HG02943 (cell line): ENCODE results near the gene RHOT2.

Source experiments
- ATAC-seq: cut with Tn5 transposase; IDR thresholded peaks from one replicate; pipeline ENCODE4 v1.9.1; 2021; ENCODE audit warnings: mild to moderate bottlenecking, low read depth, moderate library complexity; ENCODE audit not compliant: unreplicated experiment

RHOT2 gene

DNA sequence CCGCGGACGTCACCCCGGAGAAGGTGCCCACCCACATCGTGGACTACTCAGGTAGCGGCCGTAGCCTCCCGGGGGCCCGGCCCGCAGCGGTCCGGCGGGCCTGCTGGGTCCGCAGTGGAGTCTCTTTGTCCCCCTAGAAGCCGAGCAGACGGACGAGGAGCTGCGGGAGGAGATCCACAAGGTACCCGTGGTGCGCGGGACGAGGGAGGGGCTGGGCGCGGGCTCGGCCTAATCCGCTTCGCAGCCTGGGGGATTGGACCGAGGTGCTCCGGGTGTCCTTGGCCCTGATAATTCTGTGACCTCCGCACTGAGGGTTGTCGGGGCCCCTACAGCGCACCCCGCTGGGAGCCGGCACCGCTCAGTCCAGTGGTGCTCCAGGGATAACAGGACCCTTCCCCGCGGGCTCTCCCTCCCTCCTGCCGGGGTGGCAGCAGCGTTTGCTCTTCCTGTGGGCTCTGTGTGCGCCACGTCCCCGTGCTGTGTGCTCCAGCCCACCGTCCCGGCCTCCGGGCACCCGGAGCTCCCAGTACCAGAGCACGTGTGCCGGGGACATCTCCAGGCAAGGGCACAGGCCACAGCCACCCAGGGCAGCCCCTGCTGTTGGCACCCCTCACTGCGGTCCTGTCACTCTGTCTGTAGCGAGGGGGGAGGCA is 713 bp downstream of the RHOT2 start:
- ATAC-seq = no peak

- no peak for ATAC-seq
These were observed 1.7 kb downstream of the RHOT2 start for GRCh38 chr16:669666-670065.

DNA sequence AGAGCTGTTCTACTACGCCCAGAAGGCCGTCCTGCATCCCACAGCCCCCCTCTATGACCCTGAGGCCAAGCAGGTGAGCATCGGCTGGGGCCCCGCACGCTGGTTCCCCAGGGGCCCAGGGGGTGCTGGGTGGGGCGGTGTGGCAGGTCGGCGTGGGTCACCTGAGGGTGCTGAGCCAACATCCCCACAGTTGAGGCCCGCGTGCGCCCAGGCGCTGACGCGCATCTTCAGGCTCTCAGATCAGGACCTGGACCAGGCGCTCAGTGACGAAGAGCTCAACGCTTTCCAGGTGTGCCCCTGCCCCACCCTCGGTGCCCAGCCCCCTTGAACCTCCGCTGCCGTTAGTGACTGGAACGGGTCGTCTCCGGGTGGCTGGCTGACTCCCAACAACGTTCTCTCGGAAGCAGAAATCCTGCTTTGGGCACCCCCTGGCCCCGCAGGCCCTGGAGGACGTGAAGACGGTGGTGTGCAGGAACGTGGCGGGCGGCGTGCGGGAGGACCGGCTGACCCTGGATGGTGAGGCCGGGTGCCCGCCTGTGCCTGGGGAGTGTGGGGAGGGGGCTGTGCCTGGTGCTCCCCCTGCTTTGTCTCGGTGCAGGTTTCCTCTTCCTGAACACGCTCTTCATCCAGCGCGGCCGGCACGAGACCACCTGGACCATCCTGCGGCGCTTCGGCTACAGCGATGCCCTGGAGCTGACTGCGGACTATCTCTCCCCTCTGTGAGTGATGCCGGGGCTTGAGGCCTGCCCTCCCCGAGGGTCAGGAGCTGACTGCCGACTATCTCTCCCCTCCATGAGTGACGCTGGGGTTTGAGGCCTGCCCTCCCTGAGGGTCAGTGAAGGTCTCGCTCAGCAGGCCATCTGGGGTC is 2.8 kb downstream of the RHOT2 start:
- no peak for ATAC-seq

- no peak for ATAC-seq
These were observed 3.6 kb downstream of the RHOT2 start for GRCh38 chr16:671353-672131.

DNA sequence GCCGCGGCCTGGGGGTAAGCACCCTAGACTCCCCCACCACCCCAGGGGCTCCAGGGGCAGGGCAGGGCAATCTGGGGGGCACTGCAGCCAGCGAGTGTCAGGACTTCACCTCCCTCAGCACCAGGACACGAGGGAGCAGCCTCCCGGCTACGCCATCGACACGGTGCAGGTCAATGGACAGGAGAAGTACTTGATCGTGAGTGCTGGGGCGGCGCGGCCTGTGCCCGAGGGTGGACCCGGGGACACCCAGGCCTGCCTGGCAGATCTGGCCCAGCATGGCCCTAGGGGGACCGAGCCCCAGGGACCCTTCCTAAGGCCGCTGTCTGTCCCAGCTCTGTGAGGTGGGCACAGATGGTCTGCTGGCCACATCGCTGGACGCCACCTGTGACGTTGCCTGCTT is 4.4 kb downstream of the RHOT2 start:
- no peak for ATAC-seq

DNA sequence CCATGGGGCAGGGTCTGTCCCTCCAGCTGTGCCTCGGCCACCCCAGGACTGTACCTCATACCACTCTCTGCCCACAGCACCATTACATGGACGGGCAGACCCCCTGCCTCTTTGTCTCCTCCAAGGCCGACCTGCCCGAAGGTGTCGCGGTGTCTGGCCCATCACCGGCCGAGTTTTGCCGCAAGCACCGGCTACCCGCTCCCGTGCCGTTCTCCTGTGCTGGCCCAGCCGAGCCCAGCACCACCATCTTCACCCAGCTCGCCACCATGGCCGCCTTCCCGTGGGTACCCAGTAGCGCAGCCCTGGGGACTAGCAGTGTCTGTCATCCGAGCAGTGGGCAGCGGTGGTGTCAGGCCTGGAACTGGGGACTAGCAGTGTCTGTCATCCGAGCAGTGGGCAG is 4.9 kb downstream of the RHOT2 start:
- no peak for ATAC-seq

GRCh38 chr16:673399-673991 is 5.6 kb downstream of the RHOT2 start:
- ATAC-seq = no peak

DNA sequence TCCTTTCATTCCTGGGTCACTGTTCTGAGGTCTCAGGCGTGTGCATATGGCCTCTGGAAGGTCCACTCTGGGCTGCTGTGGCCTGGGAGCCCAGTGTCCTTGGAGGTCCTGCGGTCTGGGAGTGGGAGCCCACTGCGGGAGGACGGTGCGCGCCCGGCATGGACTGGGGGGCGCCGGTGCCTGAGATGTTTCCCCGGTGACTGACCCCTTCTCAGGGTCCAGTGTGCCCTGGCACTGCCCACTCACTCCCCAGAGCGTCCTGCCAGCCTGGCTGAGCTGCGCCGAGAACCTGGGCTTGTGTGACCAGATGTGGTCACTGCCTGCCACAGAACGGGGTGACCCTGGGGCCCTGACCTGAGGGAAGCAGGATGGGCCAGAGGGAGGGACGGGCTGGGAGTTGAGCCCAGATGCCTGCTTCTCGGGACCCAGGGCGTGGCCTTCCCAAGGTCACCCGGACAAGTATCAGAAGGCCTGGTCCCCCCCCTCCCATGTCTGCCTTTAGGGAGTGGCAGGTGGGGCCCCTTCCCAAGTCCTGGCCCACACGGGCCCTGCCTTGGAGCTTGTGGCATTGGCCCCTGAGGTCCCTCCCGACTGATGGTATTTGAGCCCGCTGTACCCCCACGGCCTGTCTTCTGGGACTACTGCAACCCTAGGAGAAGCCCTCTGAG is 6.4 kb downstream of the RHOT2 start:
- ATAC-seq = no peak

DNA sequence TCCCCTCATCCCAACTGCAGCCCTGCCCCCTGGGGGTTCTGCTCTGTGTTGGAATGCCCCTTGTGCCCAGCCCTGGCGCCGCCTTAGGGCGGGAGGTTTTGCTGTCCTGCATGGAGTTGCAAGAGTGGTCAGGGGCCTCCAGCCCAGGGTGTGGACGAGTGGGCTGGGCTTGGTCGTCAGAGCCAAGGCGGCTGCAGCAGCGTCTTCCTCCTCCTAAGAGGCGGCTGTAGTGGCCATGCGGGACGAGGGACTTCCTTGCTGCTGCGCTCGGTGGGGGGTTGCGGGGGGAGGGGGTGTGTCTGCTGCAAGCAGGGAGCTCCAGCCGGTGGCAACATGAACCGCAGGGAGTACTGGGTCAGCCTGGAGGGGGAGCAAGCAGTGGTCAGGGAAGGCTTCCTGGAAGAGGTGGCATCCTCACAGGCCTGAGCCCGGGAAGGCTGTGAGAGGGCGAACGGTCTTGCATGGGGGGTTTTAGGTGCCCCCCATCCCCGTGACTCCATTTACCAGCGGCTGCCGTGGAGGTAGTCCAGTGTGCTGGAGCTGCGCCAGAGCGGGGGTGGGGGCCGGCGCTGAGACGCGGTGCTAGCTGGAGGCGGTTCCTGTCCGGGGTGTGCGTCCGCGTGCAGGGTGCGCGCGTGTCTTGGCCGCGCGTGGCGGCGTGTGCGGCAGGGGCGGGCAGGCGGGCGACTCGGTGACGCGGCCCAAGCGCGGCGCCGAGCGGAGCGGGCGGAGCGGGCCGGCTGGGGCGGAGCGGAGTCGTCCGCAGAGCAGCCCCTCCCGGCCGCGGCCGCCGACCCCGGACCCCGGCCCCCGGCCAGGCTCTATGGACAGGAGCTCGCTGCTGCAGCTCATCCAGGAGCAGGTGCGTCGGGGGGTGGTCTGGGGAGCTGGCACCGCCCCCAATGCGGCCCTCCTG is 7.3 kb downstream of the RHOT2 start, which contains the start of gene RHBDL1:
RHBDL1 (plus strand) TSS at position 704 of the 916 bp plus-strand sequence; CDS start at position 824, 120 bp downstream.
- no peak for ATAC-seq

DNA sequence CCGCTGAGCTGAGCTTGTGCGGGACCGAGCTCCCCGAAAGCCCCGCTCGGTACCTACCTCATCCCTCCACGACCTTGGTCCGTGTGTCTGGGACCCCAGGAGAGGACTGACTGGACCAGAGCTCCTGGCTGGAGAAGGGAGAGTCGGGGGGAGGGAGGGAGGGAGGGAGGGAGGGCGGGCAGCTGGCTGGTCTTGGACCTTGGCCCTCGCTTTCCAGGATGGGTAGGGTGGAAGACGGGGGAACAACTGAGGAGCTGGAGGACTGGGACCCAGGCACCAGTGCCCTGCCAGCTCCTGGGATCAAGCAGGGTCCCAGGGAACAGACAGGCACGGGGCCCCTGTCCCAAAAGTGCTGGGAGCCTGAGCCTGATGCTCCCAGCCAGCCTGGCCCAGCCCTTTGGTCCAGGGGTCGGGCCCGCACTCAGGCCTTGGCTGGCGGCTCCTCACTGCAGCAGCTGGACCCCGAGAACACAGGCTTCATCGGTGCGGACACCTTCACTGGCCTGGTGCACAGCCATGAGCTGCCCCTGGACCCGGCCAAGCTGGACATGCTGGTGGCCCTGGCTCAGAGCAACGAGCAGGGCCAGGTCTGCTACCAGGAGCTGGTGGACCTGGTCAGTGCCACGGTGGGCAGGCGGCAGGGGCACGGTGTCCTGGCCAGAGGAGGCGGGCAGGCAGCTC is 8.1 kb downstream of the RHOT2 start:
- ATAC-seq = no peak

- ATAC-seq = no peak
These were observed 8.6 kb downstream of the RHOT2 start for GRCh38 chr16:676565-676902.

GRCh38 chr16:676913-677312 is 9.0 kb downstream of the RHOT2 start:
- no peak for ATAC-seq

- no peak for ATAC-seq
These were observed 9.6 kb downstream of the RHOT2 start for GRCh38 chr16:677316-678190.

- ATAC-seq = no peak
These were observed 10.4 kb downstream of the RHOT2 start for GRCh38 chr16:678209-678857.

DNA sequence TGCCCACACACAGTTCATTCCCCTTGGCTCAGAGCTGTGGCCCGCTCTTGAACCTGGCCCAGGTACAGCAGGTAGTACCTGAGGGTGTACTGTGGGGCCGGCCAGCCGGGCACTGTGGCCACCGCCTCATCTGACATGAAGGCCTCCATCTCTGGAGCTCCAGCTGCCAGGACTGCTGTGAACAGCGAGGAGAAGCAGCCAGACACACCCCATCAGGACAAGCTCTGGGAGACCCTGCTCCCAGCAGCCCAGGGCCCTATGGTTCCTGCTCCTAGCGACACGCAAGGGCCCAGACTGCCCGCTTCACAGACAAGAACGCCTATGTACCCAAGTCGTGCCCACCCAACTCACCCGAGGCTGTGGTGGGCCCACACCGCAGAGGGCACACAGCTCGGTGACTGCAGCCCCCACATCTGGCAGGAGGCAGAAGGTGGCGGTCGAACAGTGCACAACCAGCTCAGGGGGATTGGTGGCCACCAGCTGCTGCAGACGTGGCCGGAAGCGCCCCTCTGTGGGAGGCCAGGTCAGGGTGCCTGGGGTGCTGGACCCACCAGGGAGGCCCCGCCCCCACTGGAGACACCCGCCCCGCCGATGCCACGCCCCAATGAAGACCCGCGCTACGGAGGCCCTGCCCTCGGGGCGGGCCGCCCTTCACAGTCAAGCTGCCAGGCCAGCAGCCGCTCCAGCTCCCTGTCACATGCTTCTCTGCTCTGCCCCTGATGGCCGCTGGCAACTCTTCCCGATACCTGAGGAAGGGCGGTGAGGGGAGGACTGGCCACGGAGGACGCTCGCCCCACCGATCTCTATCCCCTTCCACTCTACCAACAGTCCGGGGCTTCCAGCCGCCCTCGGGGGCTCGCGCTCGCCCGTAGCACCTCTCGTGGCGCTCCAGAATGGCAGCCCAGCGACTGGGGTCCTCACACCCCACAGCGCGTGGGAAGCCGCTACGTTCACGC is 11.2 kb downstream of the RHOT2 start:
- ATAC-seq = no peak
